H9 (cell line): Measurements from ENCODE around the gene MTMR12. TPM values are rescaled to one million over a fixed set of nuclear protein-coding genes. Genes with fewer than 3 reads are reported as not detected.
A peak's percentile ranks its signal among the peaks of the same experiment; 100 is the strongest.

Experiments
- DNase-seq: peaks from one replicate; pipeline ENCODE4 v3.0.0-alpha.2; 2017
- H2AFZ ChIP-seq: one replicate; pipeline ENCODE4 v1.6.1; 2013; ENCODE audit warnings: mild to moderate bottlenecking, low read length, control low read depth, moderate library complexity
- H2AK5ac ChIP-seq: 2 replicates; pipeline ENCODE4 v1.6.1; 2013; ENCODE audit warnings: low read length, control low read depth, mixed read lengths; ENCODE audit not compliant: insufficient read length
- H2BK120ac ChIP-seq: one replicate; pipeline ENCODE4 v1.6.1; 2013; ENCODE audit warnings: low read depth, mild to moderate bottlenecking, low read length, control low read depth, inconsistent platforms; ENCODE audit not compliant: poor library complexity, severe bottlenecking
- H2BK12ac ChIP-seq: 2 replicates; pipeline ENCODE4 v1.6.1; 2013; ENCODE audit warnings: low read length, control low read depth, mixed read lengths, low read depth; ENCODE audit not compliant: insufficient read length
- H2BK15ac ChIP-seq: 2 replicates; pipeline ENCODE4 v1.6.1; 2013; ENCODE audit warnings: low read depth, low read length, control low read depth
- H2BK20ac ChIP-seq: one replicate; pipeline ENCODE4 v1.6.1; 2013; ENCODE audit warnings: low read depth, mild to moderate bottlenecking, low read length, control low read depth, inconsistent platforms; ENCODE audit not compliant: poor library complexity, severe bottlenecking
- H2BK5ac ChIP-seq: 2 replicates; pipeline ENCODE4 v1.6.1; 2013; ENCODE audit warnings: low read length, control low read depth, mixed read lengths; ENCODE audit not compliant: insufficient read length
- H3K14ac ChIP-seq: 2 replicates; pipeline ENCODE4 v1.6.1; 2013; ENCODE audit warnings: low read length, control low read depth; ENCODE audit not compliant: insufficient read depth
- H3K18ac ChIP-seq: 2 replicates; pipeline ENCODE4 v1.6.1; 2013; ENCODE audit warnings: low read depth, mild to moderate bottlenecking, mixed read lengths, low read length, control low read depth; ENCODE audit not compliant: insufficient read length
- H3K23ac ChIP-seq: 2 replicates; pipeline ENCODE4 v1.6.1; 2013; ENCODE audit warnings: low read length, control low read depth, mixed read lengths, low read depth; ENCODE audit not compliant: insufficient read length
- H3K23me2 ChIP-seq: 2 replicates; pipeline ENCODE4 v1.6.1; 2013; ENCODE audit warnings: low read depth, mild to moderate bottlenecking, mixed read lengths, low read length, control low read depth; ENCODE audit not compliant: insufficient read length, poor library complexity, severe bottlenecking
- H3K27ac ChIP-seq: 2 replicates; pipeline ENCODE4 v1.5.1; 2013; ENCODE audit warnings: low read length, control low read depth, mixed read lengths, low read depth; ENCODE audit not compliant: insufficient read length
- H3K27me3 ChIP-seq: 2 replicates; pipeline ENCODE4 v1.6.1; 2013; ENCODE audit warnings: low read length, control low read depth, inconsistent platforms; ENCODE audit not compliant: insufficient read depth
- H3K4ac ChIP-seq: 2 replicates; pipeline ENCODE4 v1.6.1; 2013; ENCODE audit warnings: low read depth, mild to moderate bottlenecking, control low read depth, inconsistent platforms, low read length, moderate library complexity
- H3K4me1 ChIP-seq: 2 replicates; pipeline ENCODE4 v1.6.1; 2013; ENCODE audit warnings: low read length, control low read depth, inconsistent platforms; ENCODE audit not compliant: insufficient read depth
- H3K4me2 ChIP-seq: 2 replicates; pipeline ENCODE4 v1.6.1; 2013; ENCODE audit warnings: low read length, control low read depth, mixed read lengths; ENCODE audit not compliant: insufficient read length, insufficient read depth
- H3K56ac ChIP-seq: 2 replicates; pipeline ENCODE4 v1.6.1; 2013; ENCODE audit warnings: low read depth, mild to moderate bottlenecking, mixed read lengths, low read length, control low read depth; ENCODE audit not compliant: insufficient read length
- H3K79me1 ChIP-seq: 2 replicates; pipeline ENCODE4 v1.6.1; 2013; ENCODE audit warnings: low read depth, mild to moderate bottlenecking, moderate library complexity, low read length, control low read depth, inconsistent platforms; ENCODE audit not compliant: insufficient read depth, poor library complexity, severe bottlenecking
- H3K79me2 ChIP-seq: 2 replicates; pipeline ENCODE4 v1.6.1; 2013; ENCODE audit warnings: low read length, control low read depth, inconsistent platforms; ENCODE audit not compliant: insufficient read depth
- H3K9ac ChIP-seq: 2 replicates; pipeline ENCODE4 v1.6.1; 2013; ENCODE audit warnings: low read length, control low read depth, mixed read lengths; ENCODE audit not compliant: insufficient read length; ENCODE audit errors: extremely low read depth
- H3K9me3 ChIP-seq: one replicate; pipeline ENCODE4 v1.6.1; 2013; ENCODE audit warnings: low read depth, low read length, inconsistent platforms; ENCODE audit not compliant: control insufficient read depth
- H3T11ph ChIP-seq: one replicate; pipeline ENCODE4 v1.6.1; 2013; ENCODE audit warnings: mild to moderate bottlenecking, low read length, control low read depth, inconsistent platforms
- H4K20me1 ChIP-seq: one replicate; pipeline ENCODE4 v1.6.1; 2013; ENCODE audit not compliant: control insufficient read depth, insufficient read length, insufficient read depth
- H4K5ac ChIP-seq: 2 replicates; pipeline ENCODE4 v1.6.1; 2013; ENCODE audit warnings: low read depth, mild to moderate bottlenecking, mixed read lengths, low read length, control low read depth; ENCODE audit not compliant: insufficient read length
- H4K8ac ChIP-seq: replicated peaks from 2 replicates; pipeline ENCODE4 v1.6.1; 2013; ENCODE audit warnings: low read length, control low read depth, mixed read lengths, low read depth; ENCODE audit not compliant: insufficient read length
- H4K91ac ChIP-seq: 2 replicates; pipeline ENCODE4 v1.6.1; 2013; ENCODE audit warnings: low read depth, mild to moderate bottlenecking, moderate library complexity, mixed read lengths, low read length, control low read depth; ENCODE audit not compliant: insufficient read length
- H3K27ac Mint-ChIP-seq, 3 experiments: 2 replicates in 2 of 3; 3 replicates in 1 of 3; pipeline ENCODE4 v1.8.0; 2020 to 2021; ENCODE audit warnings: mixed read lengths in 3 of 3, mild to moderate bottlenecking in 1 of 3, moderate library complexity in 1 of 3
- H3K27me3 Mint-ChIP-seq: 2 replicates; pipeline ENCODE4 v1.8.0; 2021; ENCODE audit warnings: low read depth, mild to moderate bottlenecking, moderate library complexity, mixed read lengths
- H3K36me3 Mint-ChIP-seq, 3 experiments: 2 replicates in 2 of 3; 3 replicates in 1 of 3; pipeline ENCODE4 v1.8.0; 2020 to 2021; ENCODE audit warnings: low read depth in 3 of 3, mixed read lengths in 3 of 3; ENCODE audit not compliant: insufficient read depth in 1 of 3
- H3K4me1 Mint-ChIP-seq, 2 experiments: 2 replicates each; pipeline ENCODE4 v1.8.0; 2020; ENCODE audit warnings: mixed read lengths in 2 of 2
- H3K4me3 Mint-ChIP-seq, 2 experiments: 2 replicates in 1 of 2; 3 replicates in 1 of 2; pipeline ENCODE4 v1.8.0; 2020 to 2021; ENCODE audit warnings: mild to moderate bottlenecking in 2 of 2, mixed read lengths in 2 of 2, moderate library complexity in 1 of 2
- H3K9me3 Mint-ChIP-seq, 2 experiments: 2 replicates in 1 of 2; 3 replicates in 1 of 2; pipeline ENCODE4 v1.8.0; 2020; ENCODE audit warnings: mild to moderate bottlenecking in 2 of 2, mixed read lengths in 2 of 2, moderate library complexity in 1 of 2
- CTCF ChIP-seq: fragments of 200-600 bp; sonication (generic); conservative IDR thresholded peaks from 3 replicates; pipeline ENCODE4 v1.8.0; 2021; ENCODE audit warnings: antibody characterized with exemption, mild to moderate bottlenecking
- WGBS: extraction: QIAGEN DNeasy Blood & Tissue Kit; methylation state at CpG from one replicate; pipeline ENCODE4 v1.1.7; 2013; ENCODE audit warnings: missing lambda C conversion rate, low lambda C conversion rate, mixed read lengths; ENCODE audit not compliant: insufficient read length; ENCODE audit errors: extremely low coverage; 5-methylcytosine and 5-hydroxymethylcytosine counted together
- total RNA-seq: library from RNA; stranded (reverse); gene quantifications from 2 replicates; pipeline ENCODE4 v1.2.1, GENCODE V29; 2021

Gene MTMR12
- total RNA-seq, 1 experiment from 2014 or later = 39.3 TPM

GRCh38 chr5:32222723-32223470 lies 89.8 kb downstream of the MTMR12 start:
- no CpG with 5 or more reads among the region's 5 CpGs for WGBS
- H4K8ac ChIP-seq = no peak overlapping the region
- H3K4me3 Mint-ChIP-seq = no peak overlapping the region

More at GRCh38 chr5:32222723-32223470, 89.8 kb downstream of the MTMR12 start:
- Histone ChIP-seq H3K23ac (no peak overlapping the region), H3K23me2 (no peaks in the 10 kb centered on the region), H2AFZ (no peak overlapping the region), H3K27ac (no peak overlapping the region), H3K9ac (no peak overlapping the region), H2AK5ac (no peak overlapping the region), H3T11ph (no peak overlapping the region), H3K14ac (no peak overlapping the region; the same call in 1 of the 2 replicates), H2BK20ac (no peak overlapping the region), H3K56ac (no peak overlapping the region), H3K9me3 (no peaks in the 10 kb centered on the region), H3K4ac (no peak overlapping the region), H2BK120ac (no peak overlapping the region), H3K79me2 (no peaks in the 10 kb centered on the region), H4K91ac (no peak overlapping the region), H2BK12ac (no peak overlapping the region), H3K27me3 (no peaks in the 10 kb centered on the region), H3K79me1 (no peaks in the 10 kb centered on the region), H4K5ac (no peak overlapping the region), H2BK15ac (no peak overlapping the region), H2BK5ac (no peak overlapping the region), H3K18ac (no peak overlapping the region), H3K4me1 (peaks cover 4% of the 10 kb centered on the region; the same call in 1 of the 2 replicates), H3K4me2 (no peak overlapping the region), H4K20me1 (no peaks in the 10 kb centered on the region)
- no peak for TF ChIP-seq CTCF
- Mint-ChIP-seq H3K4me1 (peaks cover 6 to 15% of the 10 kb centered on the region in 2 experiments; a peak in 3 of 4 replicates), H3K27ac (0 out of 7 replicates have a peak overlapping the region, but pooled peaks of 1 of the 3 experiments have one; percentile 18), H3K9me3 (no peaks in the 10 kb centered on the region; a peak in 1 of 5 replicates), H3K36me3 (peaks cover 4 to 9% (median 7%) of the 10 kb centered on the region in 3 experiments), H3K27me3 (no peaks in the 10 kb centered on the region)
- no peak for DNase-seq
